NCI-H1092 treated with DMSO at 0.1 percent for 48 hours (cell line): ENCODE data around the gene STH.

Experiments used
- DNase-seq: peaks from one replicate; lab custom pipeline; 2025; lab: John Stamatoyannopoulos, UW

Gene STH

DNA sequence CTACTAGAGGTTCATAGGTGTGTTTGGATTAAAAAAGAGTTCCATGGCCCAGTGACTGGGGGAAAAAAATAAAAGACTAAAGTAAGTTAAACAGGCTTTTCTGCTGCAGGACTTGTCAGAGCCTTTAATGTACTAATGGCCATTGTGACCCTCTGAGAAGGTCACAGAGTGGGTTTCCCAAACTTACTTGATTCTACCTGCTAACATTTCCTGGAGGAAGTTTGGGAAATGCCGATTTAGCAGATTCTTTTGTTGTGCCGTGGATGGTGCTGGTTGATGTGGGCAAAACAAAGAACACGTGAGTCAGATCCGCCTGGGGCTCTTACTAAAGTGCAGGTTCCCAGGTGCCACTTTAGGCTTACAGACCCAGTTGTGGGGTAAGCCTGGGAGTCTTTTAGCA lies 13.6 kb upstream of the STH start:
- no peak for DNase-seq

DNA sequence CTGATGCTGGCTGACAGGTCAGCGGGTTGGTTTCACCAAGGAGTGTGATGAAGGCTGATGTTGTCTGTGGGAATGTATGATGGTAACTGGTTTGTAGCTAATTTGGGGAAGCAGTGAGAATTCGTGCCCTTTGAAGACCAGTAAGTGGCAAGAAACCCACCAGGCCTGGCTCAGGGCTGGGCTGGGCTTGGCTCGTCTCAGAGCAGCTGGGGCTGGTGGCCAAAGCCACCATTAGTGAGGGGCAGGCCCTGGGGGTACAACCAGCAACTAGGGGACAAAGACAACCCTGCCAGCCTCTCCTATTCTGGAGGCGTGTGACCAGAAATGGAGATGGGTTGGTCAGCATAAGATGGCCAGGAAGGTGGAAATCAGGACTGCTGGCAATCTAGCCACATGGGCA lies 13.0 kb upstream of the STH start:
- no peak for DNase-seq

DNA sequence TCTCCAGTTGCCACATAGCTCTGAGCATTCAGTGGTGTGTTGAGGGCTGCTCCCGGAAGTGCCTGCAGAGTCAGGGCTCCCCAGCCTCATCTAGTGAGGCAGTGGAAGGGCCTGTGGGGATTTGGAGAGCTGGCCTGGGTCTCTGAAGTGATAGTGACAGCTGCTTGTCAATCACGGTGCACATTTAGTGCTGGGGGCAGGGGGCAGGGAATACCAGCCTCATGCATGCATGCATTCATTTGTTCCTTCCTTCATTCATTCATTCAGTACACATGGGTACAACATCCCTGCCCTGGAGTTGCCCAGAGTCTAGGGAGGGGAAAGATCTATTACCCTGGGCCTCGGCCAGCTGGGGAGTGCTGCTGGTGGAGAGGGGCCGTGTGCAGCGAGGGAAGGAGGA lies 11.3 kb upstream of the STH start:
- DNase-seq: no peak

DNA sequence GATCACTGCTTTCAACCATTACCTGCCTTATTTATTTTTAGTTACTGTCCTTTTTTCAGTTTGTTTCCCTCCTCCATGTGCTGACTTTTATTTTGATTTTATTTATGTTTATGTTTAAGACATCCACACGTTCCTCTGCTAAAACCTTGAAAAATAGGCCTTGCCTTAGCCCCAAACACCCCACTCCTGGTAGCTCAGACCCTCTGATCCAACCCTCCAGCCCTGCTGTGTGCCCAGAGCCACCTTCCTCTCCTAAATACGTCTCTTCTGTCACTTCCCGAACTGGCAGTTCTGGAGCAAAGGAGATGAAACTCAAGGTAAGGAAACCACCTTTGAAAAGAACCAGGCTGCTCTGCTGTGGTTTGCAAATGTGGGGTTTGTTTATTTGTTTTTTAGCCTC lies 9.3 kb upstream of the STH start:
- no peak for DNase-seq

DNA sequence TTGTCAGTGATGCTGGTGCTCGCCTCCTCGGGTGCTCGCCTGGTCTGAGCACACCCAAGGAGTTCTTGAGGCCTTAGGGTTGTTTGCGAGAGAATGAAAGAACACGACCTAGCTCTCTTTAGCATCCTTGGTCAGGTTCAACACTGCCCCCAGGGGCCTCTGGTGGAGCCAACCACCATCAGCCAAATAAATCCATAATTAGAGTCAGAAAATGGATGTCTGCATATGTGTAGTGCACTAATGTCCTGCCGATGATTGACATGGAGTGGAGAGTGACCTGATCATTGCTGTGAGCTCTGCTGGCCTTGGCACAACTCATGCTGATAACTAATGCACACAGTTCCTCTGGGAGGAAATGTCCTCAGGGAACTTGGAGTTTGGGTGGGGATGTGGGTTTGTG lies 8.2 kb upstream of the STH start:
- no peak for DNase-seq

DNA sequence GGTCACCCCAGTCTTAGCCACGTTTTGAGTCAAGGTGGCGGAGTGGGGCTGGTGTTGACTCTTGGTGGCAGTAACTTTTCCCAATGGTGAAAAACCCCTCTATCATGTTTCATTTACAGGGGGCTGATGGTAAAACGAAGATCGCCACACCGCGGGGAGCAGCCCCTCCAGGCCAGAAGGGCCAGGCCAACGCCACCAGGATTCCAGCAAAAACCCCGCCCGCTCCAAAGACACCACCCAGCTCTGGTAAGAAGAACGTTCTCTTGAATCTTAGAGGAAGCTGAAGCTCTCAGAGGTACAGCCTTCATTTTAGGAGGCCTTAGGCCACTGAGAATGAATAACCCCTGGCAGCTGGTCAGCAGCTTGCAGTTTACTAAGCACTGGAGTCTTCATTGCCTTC lies 7.7 kb upstream of the STH start:
- DNase-seq: no peak

DNA sequence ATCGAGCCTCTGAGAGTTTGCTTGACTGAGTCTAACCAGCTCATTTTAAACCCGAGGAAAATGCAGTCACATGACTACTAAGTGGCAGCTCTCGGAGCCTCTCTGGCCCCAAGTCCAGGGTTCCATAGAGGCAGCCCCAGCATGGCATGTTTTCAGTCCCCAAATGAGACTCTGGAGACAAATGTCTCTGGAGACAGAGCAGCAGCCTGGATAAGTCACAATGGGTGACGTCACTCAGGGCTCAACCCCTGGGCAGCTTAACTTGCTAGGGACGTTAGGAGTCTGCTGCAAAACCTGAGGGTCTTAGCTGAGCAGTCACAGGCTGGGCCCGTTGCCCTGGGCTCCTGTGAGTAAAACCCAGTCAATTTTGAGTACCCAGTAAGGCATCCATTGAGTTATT lies 6.9 kb upstream of the STH start:
- DNase-seq: no peak

DNA sequence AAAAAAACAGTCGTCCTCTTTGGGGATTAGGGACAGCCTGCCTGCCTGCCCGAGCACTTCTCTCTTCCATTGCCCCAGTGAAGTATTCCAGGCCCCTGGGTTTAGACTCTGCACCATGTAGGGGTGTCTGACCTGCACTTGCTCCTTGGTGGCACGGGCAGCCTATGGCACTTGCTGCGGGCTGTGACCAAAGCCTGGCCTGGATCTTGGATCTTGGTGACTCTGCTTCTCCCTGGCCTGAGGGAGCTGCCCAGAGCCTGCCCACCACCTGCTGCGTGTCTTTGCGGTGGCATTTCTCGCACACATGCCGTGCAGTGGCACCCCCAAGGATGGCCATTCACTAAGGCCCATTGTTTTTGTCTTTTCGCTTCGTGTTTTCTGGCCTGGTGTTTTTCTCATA lies 6.1 kb upstream of the STH start:
- no peak for DNase-seq

DNA sequence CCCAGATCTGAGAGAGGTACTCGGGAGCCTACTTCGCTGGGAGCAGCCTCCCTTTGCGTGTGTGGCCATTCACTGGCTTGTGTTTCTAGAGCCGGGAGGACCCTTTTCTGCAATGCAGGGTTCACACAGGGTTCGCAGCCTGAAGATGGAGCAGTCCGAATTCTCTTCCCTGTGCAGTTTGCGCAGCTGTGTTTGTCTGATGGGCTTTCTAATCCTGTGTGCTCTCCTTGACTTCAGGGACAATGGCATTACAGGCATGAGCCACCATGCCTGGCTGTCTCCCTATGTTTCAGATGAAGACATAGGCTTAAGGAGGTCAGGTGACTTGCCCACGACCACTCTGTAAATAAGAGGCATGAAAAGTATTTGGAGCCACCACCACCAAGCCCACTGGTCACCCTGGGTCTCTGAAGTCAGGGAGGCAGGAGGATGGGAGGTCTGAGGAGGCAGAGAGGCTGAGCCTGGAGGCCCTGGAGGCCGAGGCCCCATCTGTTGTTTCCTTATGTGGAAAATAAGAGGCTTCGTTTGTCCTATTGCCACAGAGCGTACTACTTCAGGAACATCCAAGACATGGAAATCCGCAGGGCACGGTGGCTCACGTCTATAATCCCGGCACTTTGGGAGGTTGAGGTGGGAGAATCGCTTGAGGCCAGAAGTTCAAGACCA lies 5.0 kb upstream of the STH start:
- DNase-seq: peak; percentile 41

DNA sequence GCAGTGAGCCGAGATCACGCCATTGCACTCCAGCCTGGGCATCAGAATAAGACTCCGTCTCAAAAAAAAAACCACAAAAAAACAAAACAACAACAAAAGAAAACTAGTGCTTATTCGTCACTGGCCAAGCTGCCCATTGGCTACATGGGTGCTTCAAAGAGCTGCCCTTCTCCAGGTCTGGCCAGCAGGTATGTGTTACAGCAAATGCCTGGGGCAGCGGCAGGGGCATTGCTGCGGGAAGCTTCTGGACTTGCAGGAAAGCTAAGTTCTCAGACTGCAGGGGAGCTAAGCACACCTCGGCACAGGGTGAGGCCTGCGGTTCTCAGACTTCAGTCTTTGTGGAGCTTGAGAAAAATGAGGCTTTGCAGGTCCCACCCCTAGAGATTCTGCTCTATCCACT lies 4.1 kb upstream of the STH start:
- no peak for DNase-seq

DNA sequence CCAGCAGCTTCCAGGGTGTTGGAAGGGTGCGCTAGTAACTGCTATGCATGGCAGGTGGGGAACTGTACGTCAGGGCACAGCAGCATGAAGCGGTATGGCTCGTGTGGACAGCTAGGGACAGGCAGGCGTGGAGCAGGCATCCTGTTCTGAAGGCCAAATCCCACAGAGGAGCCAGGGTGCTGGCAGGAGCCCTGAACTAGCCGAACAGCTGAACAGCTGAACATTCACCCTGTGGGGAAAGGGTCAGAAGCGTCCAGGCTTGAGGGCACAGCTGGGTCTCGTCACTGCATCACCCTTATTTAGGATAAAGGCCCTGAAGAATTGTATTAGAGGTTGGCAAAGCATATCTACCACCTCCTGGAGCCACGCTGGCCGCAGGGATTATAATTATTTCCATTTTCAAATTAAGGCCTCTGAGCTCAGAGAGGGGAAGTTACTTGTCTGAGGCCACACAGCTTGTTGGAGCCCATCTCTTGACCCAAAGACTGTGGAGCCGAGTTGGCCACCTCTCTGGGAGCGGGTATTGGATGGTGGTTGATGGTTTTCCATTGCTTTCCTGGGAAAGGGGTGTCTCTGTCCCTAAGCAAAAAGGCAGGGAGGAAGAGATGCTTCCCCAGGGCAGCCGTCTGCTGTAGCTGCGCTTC lies 3.3 kb upstream of the STH start:
- DNase-seq: no peak

DNA sequence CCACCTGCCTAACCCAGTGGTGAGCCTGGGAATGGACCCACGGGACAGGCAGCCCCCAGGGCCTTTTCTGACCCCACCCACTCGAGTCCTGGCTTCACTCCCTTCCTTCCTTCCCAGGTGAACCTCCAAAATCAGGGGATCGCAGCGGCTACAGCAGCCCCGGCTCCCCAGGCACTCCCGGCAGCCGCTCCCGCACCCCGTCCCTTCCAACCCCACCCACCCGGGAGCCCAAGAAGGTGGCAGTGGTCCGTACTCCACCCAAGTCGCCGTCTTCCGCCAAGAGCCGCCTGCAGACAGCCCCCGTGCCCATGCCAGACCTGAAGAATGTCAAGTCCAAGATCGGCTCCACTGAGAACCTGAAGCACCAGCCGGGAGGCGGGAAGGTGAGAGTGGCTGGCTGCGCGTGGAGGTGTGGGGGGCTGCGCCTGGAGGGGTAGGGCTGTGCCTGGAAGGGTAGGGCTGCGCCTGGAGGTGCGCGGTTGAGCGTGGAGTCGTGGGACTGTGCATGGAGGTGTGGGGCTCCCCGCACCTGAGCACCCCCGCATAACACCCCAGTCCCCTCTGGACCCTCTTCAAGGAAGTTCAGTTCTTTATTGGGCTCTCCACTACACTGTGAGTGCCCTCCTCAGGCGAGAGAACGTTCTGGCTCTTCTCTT lies 2.6 kb upstream of the STH start:
- DNase-seq: no peak

DNA sequence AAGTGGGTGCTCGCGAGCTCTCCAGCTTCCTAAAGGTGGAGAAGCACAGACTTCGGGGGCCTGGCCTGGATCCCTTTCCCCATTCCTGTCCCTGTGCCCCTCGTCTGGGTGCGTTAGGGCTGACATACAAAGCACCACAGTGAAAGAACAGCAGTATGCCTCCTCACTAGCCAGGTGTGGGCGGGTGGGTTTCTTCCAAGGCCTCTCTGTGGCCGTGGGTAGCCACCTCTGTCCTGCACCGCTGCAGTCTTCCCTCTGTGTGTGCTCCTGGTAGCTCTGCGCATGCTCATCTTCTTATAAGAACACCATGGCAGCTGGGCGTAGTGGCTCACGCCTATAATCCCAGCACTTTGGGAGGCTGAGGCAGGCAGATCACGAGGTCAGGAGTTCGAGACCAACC lies 1.9 kb upstream of the STH start:
- no peak for DNase-seq

DNA sequence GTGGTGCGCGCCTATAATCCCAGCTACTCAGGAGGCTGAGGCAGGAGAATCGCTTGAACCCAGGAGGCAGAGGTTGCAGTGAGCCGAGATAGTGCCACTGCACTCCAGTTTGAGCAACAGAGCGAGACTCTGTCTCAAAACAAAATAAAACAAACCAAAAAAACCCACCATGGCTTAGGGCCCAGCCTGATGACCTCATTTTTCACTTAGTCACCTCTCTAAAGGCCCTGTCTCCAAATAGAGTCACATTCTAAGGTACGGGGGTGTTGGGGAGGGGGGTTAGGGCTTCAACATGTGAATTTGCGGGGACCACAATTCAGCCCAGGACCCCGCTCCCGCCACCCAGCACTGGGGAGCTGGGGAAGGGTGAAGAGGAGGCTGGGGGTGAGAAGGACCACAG lies 1.4 kb upstream of the STH start:
- no peak for DNase-seq

DNA sequence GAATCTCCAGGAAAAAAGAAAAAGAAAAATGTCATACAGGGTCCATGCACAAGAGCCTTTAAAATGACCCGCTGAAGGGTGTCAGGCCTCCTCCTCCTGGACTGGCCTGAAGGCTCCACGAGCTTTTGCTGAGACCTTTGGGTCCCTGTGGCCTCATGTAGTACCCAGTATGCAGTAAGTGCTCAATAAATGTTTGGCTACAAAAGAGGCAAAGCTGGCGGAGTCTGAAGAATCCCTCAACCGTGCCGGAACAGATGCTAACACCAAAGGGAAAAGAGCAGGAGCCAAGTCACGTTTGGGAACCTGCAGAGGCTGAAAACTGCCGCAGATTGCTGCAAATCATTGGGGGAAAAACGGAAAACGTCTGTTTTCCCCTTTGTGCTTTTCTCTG lies 845 bp downstream of the STH start:
- DNase-seq: no peak

DNA sequence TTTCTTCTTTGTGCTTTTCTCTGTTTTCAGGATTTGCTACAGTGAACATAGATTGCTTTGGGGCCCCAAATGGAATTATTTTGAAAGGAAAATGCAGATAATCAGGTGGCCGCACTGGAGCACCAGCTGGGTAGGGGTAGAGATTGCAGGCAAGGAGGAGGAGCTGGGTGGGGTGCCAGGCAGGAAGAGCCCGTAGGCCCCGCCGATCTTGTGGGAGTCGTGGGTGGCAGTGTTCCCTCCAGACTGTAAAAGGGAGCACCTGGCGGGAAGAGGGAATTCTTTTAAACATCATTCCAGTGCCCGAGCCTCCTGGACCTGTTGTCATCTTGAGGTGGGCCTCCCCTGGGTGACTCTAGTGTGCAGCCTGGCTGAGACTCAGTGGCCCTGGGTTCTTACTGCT lies 1.2 kb downstream of the STH start:
- no peak for DNase-seq

DNA sequence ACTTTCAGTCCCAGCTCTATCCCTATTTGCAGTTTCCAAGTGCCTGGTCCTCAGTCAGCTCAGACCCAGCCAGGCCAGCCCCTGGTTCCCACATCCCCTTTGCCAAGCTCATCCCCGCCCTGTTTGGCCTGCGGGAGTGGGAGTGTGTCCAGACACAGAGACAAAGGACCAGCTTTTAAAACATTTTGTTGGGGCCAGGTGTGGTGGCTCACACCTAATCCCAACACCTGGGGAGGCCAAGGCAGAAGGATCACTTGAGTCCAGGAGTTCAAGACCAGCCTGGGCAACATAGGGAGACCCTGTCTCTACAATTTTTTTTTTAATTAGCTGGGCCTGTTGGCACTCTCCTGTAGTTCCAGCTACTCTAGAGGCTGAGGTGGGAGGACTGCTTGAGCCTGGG lies 1.7 kb downstream of the STH start:
- no peak for DNase-seq

DNA sequence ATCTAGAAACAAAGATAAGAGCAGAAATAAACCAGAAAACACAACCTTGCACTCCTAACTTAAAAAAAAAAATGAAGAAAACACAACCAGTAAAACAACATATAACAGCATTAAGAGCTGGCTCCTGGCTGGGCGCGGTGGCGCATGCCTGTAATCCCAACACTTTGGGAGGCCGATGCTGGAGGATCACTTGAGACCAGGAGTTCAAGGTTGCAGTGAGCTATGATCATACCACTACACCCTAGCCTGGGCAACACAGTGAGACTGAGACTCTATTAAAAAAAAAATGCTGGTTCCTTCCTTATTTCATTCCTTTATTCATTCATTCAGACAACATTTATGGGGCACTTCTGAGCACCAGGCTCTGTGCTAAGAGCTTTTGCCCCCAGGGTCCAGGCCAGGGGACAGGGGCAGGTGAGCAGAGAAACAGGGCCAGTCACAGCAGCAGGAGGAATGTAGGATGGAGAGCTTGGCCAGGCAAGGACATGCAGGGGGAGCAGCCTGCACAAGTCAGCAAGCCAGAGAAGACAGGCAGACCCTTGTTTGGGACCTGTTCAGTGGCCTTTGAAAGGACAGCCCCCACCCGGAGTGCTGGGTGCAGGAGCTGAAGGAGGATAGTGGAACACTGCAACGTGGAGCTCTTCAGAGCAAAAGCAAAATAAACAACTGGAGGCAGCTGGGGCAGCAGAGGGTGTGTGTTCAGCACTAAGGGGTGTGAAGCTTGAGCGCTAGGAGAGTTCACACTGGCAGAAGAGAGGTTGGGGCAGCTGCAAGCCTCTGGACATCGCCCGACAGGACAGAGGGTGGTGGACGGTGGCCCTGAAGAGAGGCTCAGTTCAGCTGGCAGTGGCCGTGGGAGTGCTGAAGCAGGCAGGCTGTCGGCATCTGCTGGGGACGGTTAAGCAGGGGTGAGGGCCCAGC lies 2.6 kb downstream of the STH start:
- DNase-seq: no peak

DNA sequence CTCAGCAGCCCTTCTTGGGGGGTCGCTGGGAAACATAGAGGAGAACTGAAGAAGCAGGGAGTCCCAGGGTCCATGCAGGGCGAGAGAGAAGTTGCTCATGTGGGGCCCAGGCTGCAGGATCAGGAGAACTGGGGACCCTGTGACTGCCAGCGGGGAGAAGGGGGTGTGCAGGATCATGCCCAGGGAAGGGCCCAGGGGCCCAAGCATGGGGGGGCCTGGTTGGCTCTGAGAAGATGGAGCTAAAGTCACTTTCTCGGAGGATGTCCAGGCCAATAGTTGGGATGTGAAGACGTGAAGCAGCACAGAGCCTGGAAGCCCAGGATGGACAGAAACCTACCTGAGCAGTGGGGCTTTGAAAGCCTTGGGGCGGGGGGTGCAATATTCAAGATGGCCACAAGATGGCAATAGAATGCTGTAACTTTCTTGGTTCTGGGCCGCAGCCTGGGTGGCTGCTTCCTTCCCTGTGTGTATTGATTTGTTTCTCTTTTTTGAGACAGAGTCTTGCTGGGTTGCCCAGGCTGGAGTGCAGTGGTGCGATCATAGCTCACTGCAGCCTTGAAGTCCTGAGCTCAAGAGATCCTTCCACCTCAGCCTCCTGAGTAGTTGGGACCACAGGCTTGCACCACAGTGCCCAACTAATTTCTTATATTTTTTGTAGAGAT lies 3.4 kb downstream of the STH start:
- DNase-seq: peak; percentile 58

DNA sequence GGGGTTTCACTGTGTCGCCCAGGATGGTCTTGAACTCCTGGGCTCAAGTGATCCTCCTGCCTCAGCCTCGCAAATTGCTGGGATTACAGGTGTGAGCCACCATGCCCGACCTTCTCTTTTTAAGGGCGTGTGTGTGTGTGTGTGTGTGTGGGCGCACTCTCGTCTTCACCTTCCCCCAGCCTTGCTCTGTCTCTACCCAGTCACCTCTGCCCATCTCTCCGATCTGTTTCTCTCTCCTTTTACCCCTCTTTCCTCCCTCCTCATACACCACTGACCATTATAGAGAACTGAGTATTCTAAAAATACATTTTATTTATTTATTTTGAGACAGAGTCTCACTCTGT lies 3.9 kb downstream of the STH start:
- no peak for DNase-seq

DNA sequence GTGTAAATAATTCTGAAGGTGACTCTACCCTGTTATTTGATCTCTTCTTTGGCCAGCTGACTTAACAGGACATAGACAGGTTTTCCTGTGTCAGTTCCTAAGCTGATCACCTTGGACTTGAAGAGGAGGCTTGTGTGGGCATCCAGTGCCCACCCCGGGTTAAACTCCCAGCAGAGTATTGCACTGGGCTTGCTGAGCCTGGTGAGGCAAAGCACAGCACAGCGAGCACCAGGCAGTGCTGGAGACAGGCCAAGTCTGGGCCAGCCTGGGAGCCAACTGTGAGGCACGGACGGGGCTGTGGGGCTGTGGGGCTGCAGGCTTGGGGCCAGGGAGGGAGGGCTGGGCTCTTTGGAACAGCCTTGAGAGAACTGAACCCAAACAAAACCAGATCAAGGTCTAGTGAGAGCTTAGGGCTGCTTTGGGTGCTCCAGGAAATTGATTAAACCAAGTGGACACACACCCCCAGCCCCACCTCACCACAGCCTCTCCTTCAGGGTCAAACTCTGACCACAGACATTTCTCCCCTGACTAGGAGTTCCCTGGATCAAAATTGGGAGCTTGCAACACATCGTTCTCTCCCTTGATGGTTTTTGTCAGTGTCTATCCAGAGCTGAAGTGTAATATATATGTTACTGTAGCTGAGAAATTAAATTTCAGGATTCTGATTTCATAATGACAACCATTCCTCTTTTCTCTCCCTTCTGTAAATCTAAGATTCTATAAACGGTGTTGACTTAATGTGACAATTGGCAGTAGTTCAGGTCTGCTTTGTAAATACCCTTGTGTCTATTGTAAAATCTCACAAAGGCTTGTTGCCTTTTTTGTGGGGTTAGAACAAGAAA lies 5.1 kb downstream of the STH start:
- DNase-seq: peak; percentile 83
